ENCODE measurements around the gene LAMB3.

DNA sequence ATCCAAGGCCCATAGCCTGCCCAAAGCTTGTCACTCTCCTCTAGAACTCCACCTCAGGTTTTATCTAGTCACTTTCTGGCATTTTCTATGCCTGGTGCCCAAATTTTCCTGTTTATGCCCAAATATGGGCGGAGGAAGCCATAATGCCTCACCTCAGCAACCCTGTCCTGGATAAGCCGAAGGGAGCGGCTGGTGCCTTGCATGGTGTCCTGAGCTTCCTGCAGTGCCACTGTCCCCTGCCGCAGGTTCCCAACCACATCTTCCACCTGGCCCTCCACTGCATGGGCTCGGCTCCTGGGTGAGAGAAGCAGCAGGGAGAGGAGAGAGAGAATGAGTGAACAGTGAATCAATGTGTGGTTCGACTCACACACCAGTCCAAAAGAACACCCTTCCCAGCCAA, 34.5 kb downstream of the LAMB3 start:
- TF ChIP-seq, protein P1, sequence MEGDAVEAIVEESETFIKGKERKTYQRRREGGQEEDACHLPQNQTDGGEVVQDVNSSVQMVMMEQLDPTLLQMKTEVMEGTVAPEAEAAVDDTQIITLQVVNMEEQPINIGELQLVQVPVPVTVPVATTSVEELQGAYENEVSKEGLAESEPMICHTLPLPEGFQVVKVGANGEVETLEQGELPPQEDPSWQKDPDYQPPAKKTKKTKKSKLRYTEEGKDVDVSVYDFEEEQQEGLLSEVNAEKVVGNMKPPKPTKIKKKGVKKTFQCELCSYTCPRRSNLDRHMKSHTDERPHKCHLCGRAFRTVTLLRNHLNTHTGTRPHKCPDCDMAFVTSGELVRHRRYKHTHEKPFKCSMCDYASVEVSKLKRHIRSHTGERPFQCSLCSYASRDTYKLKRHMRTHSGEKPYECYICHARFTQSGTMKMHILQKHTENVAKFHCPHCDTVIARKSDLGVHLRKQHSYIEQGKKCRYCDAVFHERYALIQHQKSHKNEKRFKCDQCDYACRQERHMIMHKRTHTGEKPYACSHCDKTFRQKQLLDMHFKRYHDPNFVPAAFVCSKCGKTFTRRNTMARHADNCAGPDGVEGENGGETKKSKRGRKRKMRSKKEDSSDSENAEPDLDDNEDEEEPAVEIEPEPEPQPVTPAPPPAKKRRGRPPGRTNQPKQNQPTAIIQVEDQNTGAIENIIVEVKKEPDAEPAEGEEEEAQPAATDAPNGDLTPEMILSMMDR (IDR thresholded peaks at IDR 0.05) = no peak
- no peak for TF ChIP-seq POLR2A (IDR thresholded peaks at IDR 0.05)

Data from adrenal gland (tissue), 5 donors.